ENCODE results near the gene TTLL9.
A peak's percentile ranks its signal among the peaks of the same experiment; 100 is the strongest.

The TTLL9 gene

DNA sequence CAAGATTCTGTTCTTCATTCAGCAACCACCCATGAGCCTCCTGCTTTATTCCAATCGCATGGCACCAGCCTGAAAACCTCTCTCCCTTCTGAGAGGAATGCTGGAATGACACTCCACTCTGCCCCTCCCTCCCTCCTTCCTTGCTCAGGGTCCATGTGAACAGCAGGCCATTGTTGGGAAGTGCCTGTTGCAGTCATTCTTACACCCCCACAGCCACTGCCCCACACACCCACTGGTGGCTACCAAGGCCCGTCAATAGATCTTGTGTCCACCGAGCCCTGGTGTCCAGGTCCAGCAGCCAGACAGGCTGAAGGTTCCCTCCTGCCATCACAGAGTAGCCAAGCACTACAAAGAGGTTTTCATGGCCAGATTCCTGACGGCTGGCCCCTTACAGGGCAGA is 74.9 kb downstream of the TTLL9 start:
- no peak for DNase-seq (ENCODE audit: low read depth in 2 of 2)

- DNase-seq (ENCODE audit: low read depth in 2 of 2) = no peak
Measured at GRCh38 chr20:31945785-31946184, 75.4 kb downstream of the TTLL9 start.

DNA sequence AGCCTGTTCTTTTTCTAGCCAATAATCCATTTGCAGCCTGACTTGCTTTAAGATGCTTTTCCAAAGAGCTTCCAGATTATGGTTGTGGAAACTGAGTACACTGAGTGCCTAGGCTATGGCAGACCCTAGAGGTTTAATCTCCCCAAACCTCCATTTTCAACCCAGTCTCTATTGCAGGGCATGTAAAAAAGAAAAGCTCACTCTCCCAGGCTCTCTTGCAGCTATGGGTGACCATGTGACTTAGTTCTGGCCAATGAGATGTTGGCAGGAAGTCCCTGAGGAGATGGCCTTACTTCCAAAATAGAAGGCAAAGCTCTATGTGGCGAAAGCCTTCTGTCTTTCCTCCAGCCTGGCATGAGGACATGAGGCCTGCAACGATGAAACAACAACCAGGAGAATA is 77.6 kb downstream of the TTLL9 start:
- DNase-seq (ENCODE audit: low read depth in 2 of 2) = no peak

GRCh38 chr20:31949877-31950646 is 79.6 kb downstream of the TTLL9 start:
- no peak for DNase-seq (ENCODE audit: low read depth in 2 of 2)

DNA sequence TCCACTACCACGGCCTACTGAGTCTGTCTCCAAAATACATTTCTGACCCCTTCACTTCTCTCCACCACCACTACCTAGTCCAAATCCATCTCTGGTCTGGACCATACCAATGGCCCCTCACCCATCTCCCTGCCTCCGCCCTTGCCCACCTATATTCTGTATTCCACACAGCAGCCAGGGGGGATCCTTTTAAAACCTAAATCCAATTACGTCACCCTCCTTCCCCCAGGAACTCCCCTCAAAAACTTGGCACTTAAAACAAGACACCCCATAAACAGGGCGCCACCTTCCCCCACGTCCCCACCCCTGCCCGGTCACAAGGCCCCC is 80.7 kb downstream of the TTLL9 start:
- DNase-seq (ENCODE audit: low read depth in 2 of 2) = no peak

- peak; percentile 96 to 98 for DNase-seq (ENCODE audit: low read depth in 2 of 2)
Measured at GRCh38 chr20:31951530-31952453, 81.4 kb downstream of the TTLL9 start, which contains the start of gene PDRG1. PDRG1 (minus strand) TSS chr20:31952046; CDS start chr20:31951961, 85 bp downstream.

- DNase-seq (ENCODE audit: low read depth in 2 of 2) = no peak
Measured at GRCh38 chr20:31953556-31954148, 83.2 kb downstream of the TTLL9 start.

DNA sequence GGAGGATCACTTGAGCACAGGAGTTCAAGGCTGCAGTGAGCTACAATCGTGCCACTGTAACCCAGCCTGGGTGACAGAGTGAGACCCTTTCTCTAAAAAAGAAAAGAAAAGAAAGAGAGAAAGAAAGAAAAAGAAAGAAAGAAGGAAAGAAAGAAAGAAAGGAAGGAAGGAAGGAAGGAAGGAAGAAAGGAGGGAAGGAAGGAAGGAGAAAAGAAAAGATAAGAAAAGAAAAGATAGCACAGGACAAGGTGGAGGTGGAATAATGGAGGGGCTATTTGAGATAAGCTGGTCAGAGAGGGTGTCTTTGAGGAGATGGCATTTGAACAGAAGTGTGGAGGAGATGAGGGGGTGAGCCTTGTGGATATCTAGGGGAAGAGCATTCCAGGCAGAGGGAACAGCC is 84.1 kb downstream of the TTLL9 start:
- DNase-seq (ENCODE audit: low read depth in 2 of 2) = no peak

- no peak for DNase-seq (ENCODE audit: low read depth in 2 of 2)
Measured at GRCh38 chr20:31956556-31957526, 86.4 kb downstream of the TTLL9 start.

DNA sequence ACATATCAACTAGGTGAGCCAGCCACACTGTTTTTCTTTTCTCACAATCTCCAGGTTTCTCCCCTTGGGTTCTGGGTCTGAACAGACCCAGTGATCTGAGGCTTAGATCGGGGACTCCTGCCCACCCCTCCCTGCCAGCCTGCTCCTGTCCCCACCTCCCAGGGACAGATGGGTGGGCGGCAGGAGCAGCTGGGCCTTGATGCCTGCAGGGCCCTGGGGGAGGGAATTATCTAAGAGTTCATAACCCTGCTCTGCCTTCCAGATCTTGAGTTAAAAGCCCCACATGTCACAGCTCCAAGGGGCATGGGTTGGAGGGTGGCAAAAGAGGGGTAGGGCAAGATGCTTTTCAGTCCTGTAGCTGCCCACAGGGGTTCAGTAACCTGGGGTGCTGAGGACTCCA is 92.3 kb downstream of the TTLL9 start:
- no peak for DNase-seq (ENCODE audit: low read depth in 2 of 2)

- DNase-seq (ENCODE audit: low read depth in 2 of 2) = no peak
Measured at GRCh38 chr20:31963889-31964288, 93.5 kb downstream of the TTLL9 start.

- DNase-seq (ENCODE audit: low read depth in 2 of 2) = no peak
Measured at GRCh38 chr20:31966991-31967655, 96.7 kb downstream of the TTLL9 start.

- no peak for DNase-seq (ENCODE audit: low read depth in 2 of 2)
Measured at GRCh38 chr20:31967830-31968249, 97.4 kb downstream of the TTLL9 start, which contains the start of gene XKR7. XKR7 (plus strand) TSS chr20:31968151; CDS start chr20:31968176, 25 bp downstream.

GRCh38 chr20:31968291-31969126 is 98.1 kb downstream of the TTLL9 start:
- peak; percentile 67 to 72 for DNase-seq (ENCODE audit: low read depth in 2 of 2)

DNA sequence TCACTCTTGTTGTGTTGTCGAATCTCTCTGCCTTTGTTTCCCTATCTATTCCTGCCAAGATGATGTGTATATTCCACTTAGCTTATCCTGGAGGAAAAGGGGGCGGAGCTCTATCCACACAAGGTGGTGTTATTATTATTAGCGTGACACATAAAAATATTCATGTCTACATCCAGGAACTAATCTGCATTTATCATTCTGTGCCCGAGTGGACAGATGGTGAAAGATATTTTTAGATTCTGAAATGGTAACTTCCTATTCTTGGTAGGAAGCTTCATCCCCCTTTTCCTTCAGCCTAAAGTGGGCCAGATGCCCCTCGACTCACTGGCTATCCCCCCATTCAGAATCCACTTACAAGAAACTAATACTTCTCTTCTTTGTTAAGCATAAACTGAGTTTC is 99.6 kb downstream of the TTLL9 start:
- DNase-seq (ENCODE audit: low read depth in 2 of 2) = no peak

- no peak for DNase-seq (ENCODE audit: low read depth in 2 of 2)
Measured at GRCh38 chr20:31972471-31973021, 102.1 kb downstream of the TTLL9 start.

GRCh38 chr20:31974296-31974695 is 103.9 kb downstream of the TTLL9 start:
- DNase-seq (ENCODE audit: low read depth in 2 of 2) = no peak

DNA sequence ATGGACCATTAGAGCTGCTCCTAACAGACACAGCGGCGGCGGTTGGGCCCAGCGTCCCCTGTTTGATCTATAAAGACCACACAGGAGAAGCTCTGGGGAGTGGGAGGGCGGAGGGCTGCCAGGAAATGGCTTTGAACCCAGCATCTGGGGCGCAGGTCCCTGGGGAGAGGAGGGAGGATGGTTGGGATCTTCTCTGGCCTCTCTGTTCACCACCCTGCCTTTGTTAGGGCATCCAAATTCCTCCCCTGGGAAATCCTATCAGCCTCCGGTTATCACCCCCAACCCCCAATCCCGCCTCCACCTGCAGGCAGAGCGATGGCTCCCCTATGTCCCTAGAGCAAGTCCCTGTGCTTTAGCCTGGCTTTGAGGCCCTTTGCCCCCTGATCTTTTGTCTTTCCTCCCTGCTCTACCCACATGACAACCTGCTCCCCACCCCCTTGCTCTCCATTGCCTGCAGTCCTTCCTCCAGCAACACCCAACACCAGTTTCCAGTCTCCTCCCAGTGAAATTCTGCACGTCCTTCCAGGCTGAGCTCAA is 104.6 kb downstream of the TTLL9 start:
- DNase-seq (ENCODE audit: low read depth in 2 of 2) = no peak

- no peak for DNase-seq (ENCODE audit: low read depth in 2 of 2)
Measured at GRCh38 chr20:31975874-31976273, 105.4 kb downstream of the TTLL9 start.

Data from stimulated activated CD8-positive, alpha-beta memory T cell treated with anti-CD3 and anti-CD28 coated beads, Interleukin-7, amount 100 ng/mL, for 1 hour (primary cell).